Adrenal gland (tissue), 5 donors: ENCODE measurements around the gene CENPB.

Source experiments
- CTCF ChIP-seq, 6 experiments: fragments of 450-650 bp in 4 of 6; fragments of 200-600 bp in 2 of 6; sonication (generic) in 1 of 6; IDR thresholded peaks; 1 replicate in 5 of 6; 2 replicates in 1 of 6; pipeline versions ENCODE4 v1.5.1 to v1.8.0; 2016 to 2021; ENCODE audit warnings: antibody characterized with exemption in 6 of 6, mild to moderate bottlenecking in 2 of 6, moderate library complexity in 1 of 6
- POLR2A ChIP-seq, 2 donors: fragments of 450-650 bp; IDR thresholded peaks; one replicate each; pipeline ENCODE4 v1.6.1; 2017; ENCODE audit warnings: antibody characterized with exemption in 2 of 2, mild to moderate bottlenecking in 2 of 2, moderate library complexity in 1 of 2
- donor health status: DM: no; HTN: no; CAD: no.

GRCh38 chr20:3775457-3776108 is 11.0 kb downstream of the CENPB start:
- no peak for TF ChIP-seq CTCF (IDR thresholded peaks at IDR 0.05)
- TF ChIP-seq POLR2A (IDR thresholded peaks at IDR 0.05), result no peak
